GM10266 (cell line): ENCODE results near the gene NTM.

Source experiments
- DNase-seq: peaks from one replicate; pipeline ENCODE4 v3.0.0; 2012; ENCODE audit errors: extremely low spot score
- CTCF ChIP-seq: IDR thresholded peaks from 2 replicates; pipeline ENCODE4 v1.5.1; 2012; ENCODE audit warnings: mild to moderate bottlenecking, low read depth; ENCODE audit not compliant: control insufficient read depth, insufficient read depth; ENCODE audit errors: missing control alignments

Gene NTM

GRCh38 chr11:131899950-131900580 lies 529.6 kb downstream of the NTM start:
- DNase-seq, result no peak

GRCh38 chr11:131902421-131902820 lies 532.0 kb downstream of the NTM start:
- TF ChIP-seq CTCF, result no peak
- no peak for DNase-seq

More at GRCh38 chr11:131899950-131900580, 529.6 kb downstream of the NTM start:
- no peak for TF ChIP-seq CTCF

- no peak for TF ChIP-seq CTCF
- DNase-seq, result no peak
Observed at GRCh38 chr11:131903074-131903473, 532.7 kb downstream of the NTM start.

- no peak for DNase-seq
- TF ChIP-seq CTCF, result no peak
Observed at GRCh38 chr11:131904756-131905155, 534.3 kb downstream of the NTM start.

GRCh38 chr11:131906963-131907362 lies 536.5 kb downstream of the NTM start:
- no peak for DNase-seq
- no peak for TF ChIP-seq CTCF

GRCh38 chr11:131907371-131907770 lies 537.0 kb downstream of the NTM start:
- no peak for TF ChIP-seq CTCF
- DNase-seq, result no peak

- DNase-seq, result no peak
- TF ChIP-seq CTCF, result no peak
Observed at GRCh38 chr11:131908316-131908715, 537.9 kb downstream of the NTM start.
